ENCODE measurements around the gene ASB13. TPM values are rescaled to one million over a fixed set of nuclear protein-coding genes. Genes with fewer than 3 reads are reported as not detected.

The ASB13 gene
- polyA plus RNA-seq, 3 donors, result 23.5 to 31.0 (median 26.2) TPM

- DNase-seq, result no peak
Measured at GRCh38 chr10:5611899-5612680, 54.3 kb downstream of the ASB13 start.

GRCh38 chr10:5609952-5610616 lies 56.3 kb downstream of the ASB13 start:
- no peak for DNase-seq

- no peak for DNase-seq
Measured at GRCh38 chr10:5608608-5609220, 57.7 kb downstream of the ASB13 start.

- DNase-seq, result no peak
Measured at GRCh38 chr10:5607594-5607993, 58.8 kb downstream of the ASB13 start.

GRCh38 chr10:5606864-5607263 lies 59.5 kb downstream of the ASB13 start:
- DNase-seq, result no peak

DNA sequence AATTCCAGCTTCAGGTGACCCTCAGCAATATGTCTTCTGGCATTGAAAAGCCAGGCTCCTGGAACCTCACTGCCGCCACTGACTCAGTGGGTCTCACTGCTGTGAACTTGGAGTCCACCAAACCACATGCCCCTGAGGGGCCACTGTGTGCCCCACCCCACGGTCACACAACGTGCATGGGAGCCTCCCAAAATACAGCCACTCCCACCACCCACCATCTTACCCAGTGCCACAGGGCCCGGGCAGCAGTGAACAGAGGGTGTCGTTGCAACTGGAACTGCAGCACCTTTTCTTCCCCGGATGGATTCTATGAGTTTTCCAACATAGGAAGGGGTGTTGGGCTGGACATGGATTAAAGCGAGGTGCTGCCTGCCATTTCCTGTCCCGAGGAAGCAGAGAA lies 60.1 kb downstream of the ASB13 start:
- no peak for DNase-seq

GRCh38 chr10:5604961-5605360 lies 61.4 kb downstream of the ASB13 start:
- DNase-seq, result no peak

- DNase-seq, result no peak
Measured at GRCh38 chr10:5604236-5604925, 62.0 kb downstream of the ASB13 start.

- DNase-seq, result no peak
Measured at GRCh38 chr10:5603848-5604170, 62.6 kb downstream of the ASB13 start.

GRCh38 chr10:5603091-5603847 lies 63.1 kb downstream of the ASB13 start:
- DNase-seq, result no peak

DNA sequence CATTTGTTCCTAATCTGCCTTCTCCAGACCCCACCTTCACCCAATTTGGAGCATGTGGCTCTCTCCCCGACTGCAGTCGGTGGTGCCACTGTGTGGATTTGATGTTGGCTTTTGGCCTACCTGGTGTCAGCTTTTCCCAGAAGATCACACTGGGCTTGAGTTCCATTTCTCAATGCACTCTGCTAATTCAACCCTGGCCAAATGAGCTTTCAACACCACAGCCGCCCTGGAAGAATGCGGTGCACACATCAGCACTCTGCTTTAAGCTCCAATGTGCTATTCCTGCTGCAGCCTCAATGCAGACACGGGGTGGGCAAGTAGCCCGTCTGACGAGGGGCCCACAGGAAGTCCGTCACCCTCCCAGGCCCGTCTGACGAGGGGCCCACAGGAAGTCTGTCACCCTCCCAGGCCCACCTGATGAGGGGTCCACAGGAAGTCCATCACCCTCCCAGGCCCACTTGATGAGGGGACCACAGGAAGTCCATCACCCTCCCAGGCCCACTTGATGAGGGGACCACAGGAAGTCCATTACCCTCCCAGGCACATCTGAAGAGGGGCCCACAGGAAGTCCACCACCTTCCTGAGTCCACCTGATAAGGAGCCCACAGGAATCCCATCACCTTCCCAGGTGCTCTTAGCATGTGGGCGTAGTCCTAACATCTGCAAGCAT lies 64.4 kb downstream of the ASB13 start:
- no peak for DNase-seq

DNA sequence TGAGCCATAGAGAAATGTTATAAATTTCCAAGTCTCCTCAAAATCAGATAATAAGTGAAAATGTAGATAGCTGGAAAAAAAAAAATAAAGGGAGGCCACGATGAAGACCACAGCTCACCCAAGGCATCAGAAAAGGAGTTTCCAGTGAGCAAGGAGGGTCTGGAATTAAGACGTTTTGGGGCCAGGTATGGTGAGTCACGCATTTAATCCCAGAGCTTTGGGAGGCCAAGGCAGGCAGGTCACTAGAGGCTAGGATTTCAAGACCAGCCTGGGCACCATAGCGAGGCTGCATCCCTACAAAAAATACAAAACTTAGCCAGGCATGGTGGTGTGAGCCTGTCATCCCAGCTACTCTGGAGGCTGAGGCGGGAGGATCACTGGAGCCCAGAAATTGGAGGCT lies 65.5 kb downstream of the ASB13 start:
- DNase-seq, result no peak

- no peak for DNase-seq
Measured at GRCh38 chr10:5599613-5600520, 66.5 kb downstream of the ASB13 start.

DNA sequence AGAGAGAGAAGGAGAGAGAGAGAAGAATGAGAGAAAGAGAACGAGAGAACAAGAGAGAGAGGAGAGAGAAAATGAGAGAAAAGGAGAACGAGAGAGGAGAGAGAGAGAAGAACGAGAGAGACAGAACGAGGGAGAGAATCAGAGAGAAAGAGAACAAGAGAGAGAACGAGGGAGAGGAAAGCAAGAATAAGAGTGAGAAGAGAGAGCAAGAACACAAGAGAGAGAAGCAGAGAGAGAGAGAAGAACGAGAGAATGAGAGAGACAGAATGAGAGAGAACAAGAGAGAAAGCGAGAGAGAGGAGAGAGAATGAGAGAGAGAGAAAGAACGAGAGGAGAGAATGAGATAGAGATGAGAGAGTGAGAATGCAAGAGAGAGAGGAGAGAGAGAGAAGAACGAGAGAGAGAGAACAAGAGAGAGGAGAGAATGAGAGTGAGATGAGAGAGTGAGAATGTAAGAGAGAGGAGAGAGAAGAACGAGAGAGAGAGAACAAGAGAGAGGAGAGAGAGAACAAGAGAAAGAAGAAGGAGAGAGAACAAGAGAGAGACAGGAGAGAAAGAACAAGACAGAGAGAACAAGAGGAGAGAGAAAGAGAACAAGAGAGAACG lies 68.2 kb downstream of the ASB13 start:
- no peak for DNase-seq

- no peak for DNase-seq
Measured at GRCh38 chr10:5596611-5597341, 69.6 kb downstream of the ASB13 start.

DNA sequence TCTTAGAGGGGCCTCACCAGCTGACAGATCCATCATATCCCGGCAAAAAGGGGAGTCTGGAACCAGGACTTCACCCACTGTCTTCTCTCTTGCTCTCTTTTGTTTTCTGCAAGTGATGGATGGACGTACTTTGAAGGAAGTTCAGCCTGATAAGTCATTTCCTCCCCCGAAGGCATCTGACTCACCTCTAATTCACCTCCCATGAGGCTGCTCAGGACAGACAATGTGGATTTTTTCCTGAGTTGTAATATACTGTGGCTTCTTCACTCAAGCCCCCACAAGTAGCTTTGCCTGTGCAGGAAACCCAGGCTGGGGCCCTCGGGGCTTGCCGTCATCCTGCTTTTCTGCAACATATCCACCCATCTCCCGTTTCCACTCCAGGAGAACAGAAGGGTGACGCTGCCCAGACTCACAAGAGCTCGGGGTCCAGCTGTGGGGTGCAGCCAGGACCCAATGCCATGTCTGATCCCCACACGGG lies 70.4 kb downstream of the ASB13 start:
- DNase-seq, result no peak

- DNase-seq, result no peak
Measured at GRCh38 chr10:5595591-5595990, 70.8 kb downstream of the ASB13 start.

DNA sequence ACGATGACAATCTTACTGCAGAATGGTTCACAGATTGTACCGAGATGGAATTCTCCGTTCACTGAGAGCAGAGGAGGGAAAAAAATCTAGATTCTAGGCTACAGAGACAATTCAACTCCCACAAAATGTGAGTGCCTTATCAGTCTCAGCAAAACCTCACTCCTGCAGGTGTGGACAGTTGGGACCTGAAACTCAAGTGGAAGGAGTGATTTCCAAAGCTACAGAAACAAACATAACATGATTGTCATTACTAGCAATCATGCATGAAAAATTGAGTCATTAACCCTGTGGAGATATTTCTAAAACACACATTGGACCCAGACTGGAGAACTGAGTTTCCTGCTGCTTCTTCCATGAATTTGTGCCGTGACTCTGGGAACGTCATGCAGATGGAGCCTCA lies 71.3 kb downstream of the ASB13 start:
- no peak for DNase-seq

Data from renal pelvis (tissue), 4 donors.